Right lobe of liver (tissue), 4 donors: ENCODE measurements around the gene CAVIN1.
"Not testable (repeated sequence)": the region's sequence is repeated elsewhere in the genome, so short reads cannot be mapped to it uniquely, and the experiment has no call there.

Source experiments
- CTCF ChIP-seq, 4 donors: fragments of 200-600 bp in 3 of 4; fragments of 450-650 bp in 1 of 4; IDR thresholded peaks; one replicate each; pipeline versions ENCODE4 v1.5.1 to v1.8.0; 2016 to 2022; ENCODE audit warnings: antibody characterized with exemption in 4 of 4, mild to moderate bottlenecking in 2 of 4
- POLR2A ChIP-seq: fragments of 450-650 bp; IDR thresholded peaks from one replicate; pipeline ENCODE4 v1.6.1; 2017; ENCODE audit warnings: antibody characterized with exemption, mild to moderate bottlenecking
- donor health status: DM: no; HTN: no; CAD: no.
- donor health status: DM: no; HTN: no; CAD: no.
- donor health status: DM: no; HTN: yes; CAD: no.

DNA sequence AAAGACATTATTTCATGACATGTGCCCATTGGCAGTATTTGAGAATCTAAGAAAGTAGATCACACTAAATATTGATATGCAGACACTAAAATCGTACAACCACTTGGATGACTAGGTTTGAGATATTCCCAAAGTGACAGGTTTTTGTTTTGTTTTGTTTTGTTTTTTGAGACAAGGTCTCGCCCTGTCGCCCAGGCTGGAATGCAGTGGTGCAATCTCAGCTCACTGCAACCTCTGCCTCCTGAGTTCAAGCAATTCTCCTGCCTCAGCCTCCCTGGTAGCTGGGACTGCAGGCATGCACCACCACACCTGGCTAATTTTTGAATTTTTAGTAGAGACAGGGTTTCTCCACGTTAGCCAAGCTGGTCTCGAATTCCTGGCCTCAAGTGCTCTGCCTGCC is 54.7 kb downstream of the CAVIN1 start:
- TF ChIP-seq CTCF (IDR thresholded peaks at IDR 0.05); POLR2A: not testable (repeated sequence)
